ENCODE results near the gene PRDM11.

DNA sequence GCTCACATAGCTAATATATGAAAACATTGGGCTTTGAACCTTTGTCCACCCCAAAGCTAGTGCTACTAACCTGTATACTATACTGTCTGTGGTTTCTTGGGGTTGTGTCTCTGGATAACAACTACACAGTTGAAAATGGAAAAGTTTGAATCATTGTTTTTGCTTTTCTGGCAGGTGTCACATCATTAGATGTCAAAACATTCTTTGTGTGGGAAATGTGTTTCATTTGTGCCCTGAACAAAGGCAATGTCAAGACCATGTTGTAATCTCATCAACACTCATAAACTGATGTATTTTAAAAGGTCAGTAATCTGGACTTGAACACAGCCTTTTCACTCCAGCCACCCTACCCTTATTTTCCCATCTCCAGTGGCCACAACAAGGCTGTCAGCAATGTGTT lies 123.2 kb downstream of the PRDM11 start:
- TF ChIP-seq, protein P1, sequence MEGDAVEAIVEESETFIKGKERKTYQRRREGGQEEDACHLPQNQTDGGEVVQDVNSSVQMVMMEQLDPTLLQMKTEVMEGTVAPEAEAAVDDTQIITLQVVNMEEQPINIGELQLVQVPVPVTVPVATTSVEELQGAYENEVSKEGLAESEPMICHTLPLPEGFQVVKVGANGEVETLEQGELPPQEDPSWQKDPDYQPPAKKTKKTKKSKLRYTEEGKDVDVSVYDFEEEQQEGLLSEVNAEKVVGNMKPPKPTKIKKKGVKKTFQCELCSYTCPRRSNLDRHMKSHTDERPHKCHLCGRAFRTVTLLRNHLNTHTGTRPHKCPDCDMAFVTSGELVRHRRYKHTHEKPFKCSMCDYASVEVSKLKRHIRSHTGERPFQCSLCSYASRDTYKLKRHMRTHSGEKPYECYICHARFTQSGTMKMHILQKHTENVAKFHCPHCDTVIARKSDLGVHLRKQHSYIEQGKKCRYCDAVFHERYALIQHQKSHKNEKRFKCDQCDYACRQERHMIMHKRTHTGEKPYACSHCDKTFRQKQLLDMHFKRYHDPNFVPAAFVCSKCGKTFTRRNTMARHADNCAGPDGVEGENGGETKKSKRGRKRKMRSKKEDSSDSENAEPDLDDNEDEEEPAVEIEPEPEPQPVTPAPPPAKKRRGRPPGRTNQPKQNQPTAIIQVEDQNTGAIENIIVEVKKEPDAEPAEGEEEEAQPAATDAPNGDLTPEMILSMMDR (conservative IDR thresholded peaks at IDR 0.05 in 1 of 2, IDR thresholded peaks at IDR 0.05 in 1 of 2; ENCODE audit: extremely low read depth in 1 of 2, insufficient read depth in 1 of 2, low read depth in 1 of 2, low read length in 2 of 2): no peak
- no peak for TF ChIP-seq EZH2 (IDR thresholded peaks at IDR 0.05; ENCODE audit: borderline replicate concordance, low read length)
